ENCODE results near the gene VPS26A.
A peak's percentile ranks its signal among the peaks of the same experiment; 100 is the strongest.

The VPS26A gene
- total RNA-seq = 22.5 to 31.6 (median 23.2) reads per million in 3 donors

DNA sequence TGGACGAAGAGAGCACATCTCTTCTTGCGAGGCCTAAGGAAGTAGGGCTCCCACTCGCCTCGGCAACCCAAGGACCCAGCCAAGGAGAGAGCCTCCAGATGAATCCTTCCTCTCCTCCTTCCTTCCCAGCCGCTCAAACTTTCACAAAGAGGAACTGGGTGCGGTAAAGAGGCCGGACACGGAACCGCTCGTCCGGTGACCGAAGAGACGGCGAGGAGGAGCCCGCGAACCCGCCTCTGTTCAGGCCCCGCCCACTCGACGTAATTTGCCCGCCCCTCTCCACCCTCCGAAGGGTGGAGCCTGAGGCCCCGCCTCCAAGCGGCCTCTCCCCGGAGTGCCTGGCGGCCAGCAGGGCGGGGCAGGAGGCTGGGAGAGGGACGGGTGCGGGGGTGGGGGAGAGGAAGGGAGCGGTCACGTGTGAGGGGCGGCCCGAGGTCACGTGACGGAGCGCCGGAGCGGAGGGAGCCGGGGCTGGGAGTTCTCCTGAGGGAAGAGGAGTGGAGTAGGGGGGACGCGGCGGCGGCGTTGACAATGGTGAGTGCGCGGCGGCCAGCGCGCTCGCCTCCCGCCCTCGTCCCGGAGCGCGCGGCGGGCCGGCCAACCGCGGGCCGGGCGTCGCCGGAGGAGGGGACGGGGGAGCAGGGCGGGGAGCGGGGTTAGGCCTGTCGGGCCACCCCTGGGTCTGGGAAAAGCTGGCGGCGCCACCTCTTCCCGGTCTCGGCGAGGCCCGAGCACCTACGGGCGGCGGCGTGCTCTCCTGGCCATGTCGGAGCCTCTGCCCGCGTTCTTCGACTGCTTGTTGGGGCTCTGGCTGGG, at the start of gene VPS26A:
VPS26A (plus strand) TSS at position 432 of the 816 bp plus-strand sequence; CDS start at position 532, 100 bp downstream.
- peak within 1 kb of the TSS; percentile 80 for H3K4me3 ChIP-seq (ENCODE audit: insufficient read depth, low read depth, low read length, poor library complexity, severe bottlenecking)
- no peaks in the 10 kb centered on the region for H3K36me3 ChIP-seq (ENCODE audit: control insufficient read depth, insufficient read depth, low read length)
- H3K9me3 ChIP-seq (ENCODE audit: control insufficient read depth, low read length) = no peaks in the 10 kb centered on the region
- DNase-seq = peak; percentile 97 to 98 (median 97)
- H3K27me3 ChIP-seq (replicated peaks; ENCODE audit: control insufficient read depth, insufficient read depth, low read length, poor library complexity, severe bottlenecking) = no peaks in the 10 kb centered on the region
- peak within 1 kb of the TSS; percentile 95 for H3K27ac ChIP-seq (ENCODE audit: insufficient read depth, low read length, poor library complexity, severe bottlenecking)
- H3K4me1 ChIP-seq (ENCODE audit: control insufficient read depth, insufficient read depth, low read length, poor library complexity, severe bottlenecking) = peaks cover 9% of the 10 kb centered on the region

DNA sequence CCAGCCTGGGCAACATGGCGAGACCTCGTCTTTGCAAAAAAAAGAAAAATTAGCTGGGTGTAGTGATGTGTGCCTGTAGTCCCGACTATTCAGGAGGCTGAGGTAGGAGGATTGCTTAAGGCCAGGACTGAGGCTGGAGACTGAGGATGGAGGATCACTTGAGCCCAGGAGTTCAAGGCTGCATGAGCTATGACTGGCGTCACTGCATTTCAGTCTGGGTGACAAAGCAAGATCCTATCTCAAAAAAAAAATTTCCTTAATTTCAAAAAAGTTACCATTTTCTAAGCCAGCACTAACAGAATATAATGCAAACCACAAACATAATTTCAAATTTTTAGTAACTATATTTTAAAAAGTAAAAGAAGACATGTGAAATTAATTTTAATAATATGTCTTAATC, 49.4 kb upstream of the VPS26A start:
- Histone ChIP-seq H3K27ac (ENCODE audit: insufficient read depth, low read length, poor library complexity, severe bottlenecking) (no peak overlapping the region), H3K9me3 (ENCODE audit: control insufficient read depth, low read length) (no peaks in the 10 kb centered on the region)

DNA sequence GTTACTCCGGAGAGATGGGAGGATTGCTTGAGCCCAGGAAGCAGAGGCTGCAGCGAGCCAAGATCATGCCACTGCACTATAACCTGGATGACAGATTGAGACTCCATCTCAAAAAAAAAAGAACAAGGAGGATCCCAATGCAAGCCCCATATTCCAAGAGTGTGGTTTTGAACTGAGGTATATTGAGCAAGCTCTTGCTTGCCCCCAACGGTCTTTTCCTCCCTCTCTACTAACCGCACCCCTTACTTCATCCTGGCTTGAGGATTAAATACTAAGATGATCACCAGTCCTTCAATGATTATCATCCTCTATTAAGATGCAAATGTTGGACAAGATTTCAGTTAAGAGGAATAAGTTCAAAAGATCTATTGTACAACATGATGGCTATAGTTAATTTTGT, 48.5 kb upstream of the VPS26A start:
- Histone ChIP-seq H3K36me3 (ENCODE audit: control insufficient read depth, insufficient read depth, low read length) (no peaks in the 10 kb centered on the region), H3K27me3 (replicated peaks; ENCODE audit: control insufficient read depth, insufficient read depth, low read length, poor library complexity, severe bottlenecking) (no peaks in the 10 kb centered on the region), H3K4me3 (ENCODE audit: insufficient read depth, low read depth, low read length, poor library complexity, severe bottlenecking) (no peak overlapping the region), H3K4me1 (ENCODE audit: control insufficient read depth, insufficient read depth, low read length, poor library complexity, severe bottlenecking) (no peaks in the 10 kb centered on the region), H3K27ac (ENCODE audit: insufficient read depth, low read length, poor library complexity, severe bottlenecking) (no peak overlapping the region), H3K9me3 (ENCODE audit: control insufficient read depth, low read length) (no peaks in the 10 kb centered on the region)
- no peak for DNase-seq

More for the DNA sequence above, 49.4 kb upstream of the VPS26A start:
- H3K4me1 ChIP-seq (ENCODE audit: control insufficient read depth, insufficient read depth, low read length, poor library complexity, severe bottlenecking) = no peaks in the 10 kb centered on the region
- no peak for DNase-seq
- no peaks in the 10 kb centered on the region for H3K27me3 ChIP-seq (replicated peaks; ENCODE audit: control insufficient read depth, insufficient read depth, low read length, poor library complexity, severe bottlenecking)
- no peak overlapping the region for H3K4me3 ChIP-seq (ENCODE audit: insufficient read depth, low read depth, low read length, poor library complexity, severe bottlenecking)
- no peaks in the 10 kb centered on the region for H3K36me3 ChIP-seq (ENCODE audit: control insufficient read depth, insufficient read depth, low read length)

DNA sequence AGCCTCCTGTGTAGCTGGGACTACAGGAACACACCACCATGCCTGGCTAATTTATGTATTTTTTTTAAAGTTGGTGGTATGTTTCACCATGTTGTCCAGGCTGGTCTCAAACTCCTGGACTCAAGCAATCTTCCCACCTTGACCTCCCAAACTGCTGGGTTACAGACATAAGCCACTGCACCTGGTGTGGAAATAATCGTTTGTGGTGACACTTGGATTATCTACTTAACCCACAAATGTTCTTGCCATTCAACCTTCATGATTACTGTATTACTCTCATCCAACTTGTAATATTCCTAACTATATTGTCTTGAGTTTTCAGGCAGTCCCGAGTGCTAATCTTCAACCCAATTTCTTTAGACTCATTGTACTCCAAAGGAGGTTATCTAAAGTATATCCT, 45.7 kb upstream of the VPS26A start:
- H3K4me3 ChIP-seq (ENCODE audit: insufficient read depth, low read depth, low read length, poor library complexity, severe bottlenecking) = no peak overlapping the region
- no peak overlapping the region for H3K27ac ChIP-seq (ENCODE audit: insufficient read depth, low read length, poor library complexity, severe bottlenecking)
- H3K9me3 ChIP-seq (ENCODE audit: control insufficient read depth, low read length) = no peaks in the 10 kb centered on the region
- H3K27me3 ChIP-seq (replicated peaks; ENCODE audit: control insufficient read depth, insufficient read depth, low read length, poor library complexity, severe bottlenecking) = no peaks in the 10 kb centered on the region
- no peak for DNase-seq
- no peaks in the 10 kb centered on the region for H3K36me3 ChIP-seq (ENCODE audit: control insufficient read depth, insufficient read depth, low read length)
- H3K4me1 ChIP-seq (ENCODE audit: control insufficient read depth, insufficient read depth, low read length, poor library complexity, severe bottlenecking) = no peaks in the 10 kb centered on the region

DNA sequence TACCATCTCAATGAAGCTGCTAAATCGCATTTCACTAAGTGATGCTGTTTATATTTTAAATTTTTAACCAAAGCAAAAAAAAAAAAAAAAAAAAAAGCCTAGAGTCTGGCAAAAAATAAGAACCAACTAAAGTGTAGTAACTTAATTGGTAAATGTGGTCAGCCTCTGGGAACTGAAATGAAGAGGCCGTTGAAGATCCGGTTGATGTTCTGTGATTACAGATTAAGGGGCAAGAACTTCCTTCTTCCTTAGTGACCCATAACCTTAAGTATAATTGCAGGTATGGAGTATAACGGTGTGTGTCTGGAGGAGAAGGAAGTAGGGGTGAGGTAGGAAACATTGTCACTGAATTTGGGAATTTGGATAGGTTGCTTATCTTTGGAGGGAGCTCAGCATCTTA, 43.8 kb upstream of the VPS26A start:
- Histone ChIP-seq H3K27me3 (replicated peaks; ENCODE audit: control insufficient read depth, insufficient read depth, low read length, poor library complexity, severe bottlenecking) (no peaks in the 10 kb centered on the region), H3K27ac (ENCODE audit: insufficient read depth, low read length, poor library complexity, severe bottlenecking) (no peak overlapping the region), H3K4me3 (ENCODE audit: insufficient read depth, low read depth, low read length, poor library complexity, severe bottlenecking) (no peak overlapping the region), H3K4me1 (ENCODE audit: control insufficient read depth, insufficient read depth, low read length, poor library complexity, severe bottlenecking) (no peaks in the 10 kb centered on the region), H3K9me3 (ENCODE audit: control insufficient read depth, low read length) (no peaks in the 10 kb centered on the region), H3K36me3 (ENCODE audit: control insufficient read depth, insufficient read depth, low read length) (no peaks in the 10 kb centered on the region)
- DNase-seq = no peak

DNA sequence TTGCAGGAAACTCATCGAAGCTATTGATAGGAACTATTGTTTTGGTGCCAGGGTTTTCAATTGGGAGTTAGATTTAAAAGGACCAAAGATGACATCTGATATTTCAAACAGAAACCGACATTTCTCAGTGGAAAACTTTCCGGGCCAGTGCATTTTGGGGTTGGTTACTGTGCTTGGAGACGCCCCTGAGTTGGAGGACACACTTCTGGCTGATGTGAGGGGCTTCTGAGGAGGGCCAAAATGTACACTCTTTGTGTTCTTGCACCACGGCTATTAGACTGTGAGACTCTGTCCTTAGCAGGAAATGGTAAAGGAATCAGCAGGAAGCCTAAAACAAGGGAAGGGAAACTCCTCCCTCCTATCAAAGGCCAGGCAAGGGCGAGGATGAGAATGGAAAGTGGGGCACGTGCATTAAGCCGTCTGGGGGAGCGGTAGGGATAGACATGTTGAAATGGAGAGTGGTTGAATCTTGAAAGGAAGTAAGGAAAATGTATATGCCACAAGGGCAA, 37.9 kb upstream of the VPS26A start:
- Histone ChIP-seq H3K9me3 (ENCODE audit: control insufficient read depth, low read length) (no peaks in the 10 kb centered on the region), H3K4me1 (ENCODE audit: control insufficient read depth, insufficient read depth, low read length, poor library complexity, severe bottlenecking) (peaks cover 22% of the 10 kb centered on the region), H3K27me3 (replicated peaks; ENCODE audit: control insufficient read depth, insufficient read depth, low read length, poor library complexity, severe bottlenecking) (no peaks in the 10 kb centered on the region), H3K27ac (ENCODE audit: insufficient read depth, low read length, poor library complexity, severe bottlenecking) (peak overlapping the region; percentile 6), H3K36me3 (ENCODE audit: control insufficient read depth, insufficient read depth, low read length) (no peaks in the 10 kb centered on the region), H3K4me3 (ENCODE audit: insufficient read depth, low read depth, low read length, poor library complexity, severe bottlenecking) (peak overlapping the region; percentile 26)
- no peak for DNase-seq

DNA sequence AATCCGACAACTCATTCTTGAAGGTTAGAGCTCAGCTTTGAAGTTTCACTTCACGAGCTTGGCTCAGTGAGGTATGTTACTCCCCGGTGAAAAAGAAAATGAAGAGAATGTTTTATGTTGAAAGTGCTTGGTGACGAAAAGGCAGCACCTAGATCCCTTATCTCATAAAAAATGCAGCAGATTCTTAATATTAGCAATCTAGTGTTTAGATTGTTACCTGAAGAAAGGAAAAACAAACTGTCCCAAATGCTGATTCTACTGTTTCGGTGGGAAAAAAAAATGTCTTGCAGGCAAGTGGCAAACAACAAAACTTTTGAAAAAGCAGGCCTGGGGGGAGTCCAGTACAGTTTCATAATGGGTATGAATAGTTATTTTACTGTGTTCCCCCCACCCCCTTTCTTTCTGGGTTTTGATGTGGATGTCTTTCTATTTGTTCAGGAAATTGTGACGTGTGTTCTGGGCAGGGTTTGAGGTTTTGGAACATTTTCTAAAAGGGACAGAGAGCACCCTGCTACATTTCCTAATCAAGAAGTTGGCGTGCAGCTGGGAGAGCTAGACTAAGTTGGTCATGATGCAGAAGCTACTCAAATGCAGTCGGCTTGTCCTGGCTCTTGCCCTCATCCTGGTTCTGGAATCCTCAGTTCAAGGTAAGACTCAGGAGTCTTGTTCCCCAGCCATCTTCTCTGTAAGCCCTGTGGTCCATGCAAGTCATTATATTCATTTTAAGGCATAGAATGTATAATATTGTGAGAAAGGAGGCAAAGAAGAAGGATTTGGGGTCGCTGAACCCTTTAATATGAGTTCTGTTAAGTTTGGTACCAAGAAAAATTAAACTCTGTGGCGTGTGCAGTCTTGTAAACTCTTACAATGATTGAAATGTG, 36.1 kb upstream of the VPS26A start, which contains the start of gene SRGN:
SRGN (plus strand) TSS at position 514 of the 881 bp plus-strand sequence; CDS start at position 569, 55 bp downstream.
- no peaks in the 10 kb centered on the region for H3K36me3 ChIP-seq (ENCODE audit: control insufficient read depth, insufficient read depth, low read length)
- no peaks in the 10 kb centered on the region for H3K27me3 ChIP-seq (replicated peaks; ENCODE audit: control insufficient read depth, insufficient read depth, low read length, poor library complexity, severe bottlenecking)
- peaks cover 32% of the 10 kb centered on the region for H3K4me1 ChIP-seq (ENCODE audit: control insufficient read depth, insufficient read depth, low read length, poor library complexity, severe bottlenecking)
- H3K9me3 ChIP-seq (ENCODE audit: control insufficient read depth, low read length) = no peaks in the 10 kb centered on the region
- H3K4me3 ChIP-seq (ENCODE audit: insufficient read depth, low read depth, low read length, poor library complexity, severe bottlenecking) = peak within 1 kb of the TSS; percentile 69
- DNase-seq = peak; percentile 64 to 75 (median 68)
- peak within 1 kb of the TSS; percentile 98 for H3K27ac ChIP-seq (ENCODE audit: insufficient read depth, low read length, poor library complexity, severe bottlenecking)

DNA sequence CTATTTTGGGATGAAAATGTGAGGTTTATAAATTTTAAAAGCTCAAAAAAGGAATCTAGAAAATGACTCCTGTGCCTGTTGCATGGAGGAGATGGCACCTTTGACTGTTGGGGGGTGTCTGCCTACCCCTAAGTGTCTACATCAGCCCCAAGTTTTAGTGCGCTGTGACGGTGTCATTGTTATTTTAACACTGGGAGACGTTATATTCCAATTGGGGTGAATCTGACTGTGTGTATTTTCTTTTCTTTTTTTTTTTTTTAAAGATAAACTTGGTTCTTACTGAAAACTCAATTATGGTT, 35.6 kb upstream of the VPS26A start:
- H3K9me3 ChIP-seq (ENCODE audit: control insufficient read depth, low read length) = no peaks in the 10 kb centered on the region
- peak overlapping the region; percentile 98 for H3K27ac ChIP-seq (ENCODE audit: insufficient read depth, low read length, poor library complexity, severe bottlenecking)
- no peaks in the 10 kb centered on the region for H3K36me3 ChIP-seq (ENCODE audit: control insufficient read depth, insufficient read depth, low read length)
- DNase-seq = peak in 1 of 3 donors; percentile 22
- no peaks in the 10 kb centered on the region for H3K27me3 ChIP-seq (replicated peaks; ENCODE audit: control insufficient read depth, insufficient read depth, low read length, poor library complexity, severe bottlenecking)
- H3K4me1 ChIP-seq (ENCODE audit: control insufficient read depth, insufficient read depth, low read length, poor library complexity, severe bottlenecking) = peaks cover 32% of the 10 kb centered on the region
- H3K4me3 ChIP-seq (ENCODE audit: insufficient read depth, low read depth, low read length, poor library complexity, severe bottlenecking) = peak overlapping the region; percentile 69

DNA sequence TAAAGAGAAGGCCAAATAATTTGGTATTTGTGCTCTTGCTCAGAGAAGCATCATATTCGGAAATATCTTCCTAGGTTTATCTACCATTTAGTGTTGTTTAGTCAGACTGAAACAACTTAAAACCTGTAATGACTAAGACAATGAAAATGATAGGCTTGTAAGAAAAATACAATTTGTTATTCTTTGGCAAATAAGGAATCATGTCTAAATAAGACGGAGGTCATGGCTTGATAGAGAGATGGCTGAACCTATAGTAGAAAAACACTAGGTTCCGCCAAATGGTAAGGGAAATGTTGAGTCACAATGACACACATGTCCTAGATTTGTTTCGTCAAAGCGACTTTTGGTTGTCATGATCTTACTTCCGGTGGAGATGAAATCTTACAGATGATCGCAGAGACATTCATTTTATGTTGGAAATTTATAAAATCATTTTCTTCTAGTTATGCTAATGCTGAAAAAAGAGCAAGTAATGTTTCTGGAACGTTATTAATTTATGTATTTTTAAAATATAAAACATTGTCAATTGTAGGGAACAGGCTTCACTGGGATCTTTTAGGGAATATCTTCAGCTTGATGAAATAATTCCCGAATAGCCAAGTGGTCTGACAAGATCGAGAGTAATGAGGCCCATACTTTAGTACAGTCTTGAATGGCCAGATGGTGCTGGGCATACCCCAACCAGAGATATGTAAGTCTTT, 35.0 kb upstream of the VPS26A start:
- Histone ChIP-seq H3K36me3 (ENCODE audit: control insufficient read depth, insufficient read depth, low read length) (no peaks in the 10 kb centered on the region), H3K4me3 (ENCODE audit: insufficient read depth, low read depth, low read length, poor library complexity, severe bottlenecking) (peak overlapping the region; percentile 69), H3K27ac (ENCODE audit: insufficient read depth, low read length, poor library complexity, severe bottlenecking) (peak overlapping the region; percentile 98), H3K27me3 (replicated peaks; ENCODE audit: control insufficient read depth, insufficient read depth, low read length, poor library complexity, severe bottlenecking) (no peaks in the 10 kb centered on the region), H3K9me3 (ENCODE audit: control insufficient read depth, low read length) (no peaks in the 10 kb centered on the region), H3K4me1 (ENCODE audit: control insufficient read depth, insufficient read depth, low read length, poor library complexity, severe bottlenecking) (peaks cover 32% of the 10 kb centered on the region)
- DNase-seq = peak in 2 of 3 donors; percentile 16 to 53

Measured in effector memory CD4-positive, alpha-beta T cell (primary cell).